SU-DHL-6 (cell line): ENCODE data around the gene MLEC.

Source experiments
- CTCF ChIP-seq: fragments of 200-600 bp; sonication (generic); IDR thresholded peaks from one replicate; pipeline ENCODE4 v1.5.1; 2017; ENCODE audit warnings: antibody characterized with exemption, mild to moderate bottlenecking, low read length, moderate library complexity; ENCODE audit not compliant: insufficient read depth, poor library complexity, severe bottlenecking
- EZH2phosphoT487 ChIP-seq: fragments of 200-600 bp; sonication (generic), shearing (Covaris generic); conservative IDR thresholded peaks from 2 replicates; pipeline ENCODE4 v1.6.1; 2018; ENCODE audit warnings: mild to moderate bottlenecking, antibody characterized with exemption, low read length, moderate library complexity, mixed read lengths

- TF ChIP-seq CTCF (no peak), EZH2phosphoT487 (no peak)
These were observed 64.4 kb downstream of the MLEC start for GRCh38 chr12:120751389-120751788.
